GM12892 (cell line): Measurements from ENCODE around the gene HOXD9.

ENCODE experiments used
- POLR2A ChIP-seq: IDR thresholded peaks from 2 replicates; pipeline ENCODE4 v1.6.1; 2011; ENCODE audit warnings: low read depth, low read length, control low read depth
- POLR2AphosphoS5 ChIP-seq: IDR thresholded peaks from 2 replicates; pipeline ENCODE4 v1.6.1; 2011; ENCODE audit warnings: low read depth, low read length, control low read depth

DNA sequence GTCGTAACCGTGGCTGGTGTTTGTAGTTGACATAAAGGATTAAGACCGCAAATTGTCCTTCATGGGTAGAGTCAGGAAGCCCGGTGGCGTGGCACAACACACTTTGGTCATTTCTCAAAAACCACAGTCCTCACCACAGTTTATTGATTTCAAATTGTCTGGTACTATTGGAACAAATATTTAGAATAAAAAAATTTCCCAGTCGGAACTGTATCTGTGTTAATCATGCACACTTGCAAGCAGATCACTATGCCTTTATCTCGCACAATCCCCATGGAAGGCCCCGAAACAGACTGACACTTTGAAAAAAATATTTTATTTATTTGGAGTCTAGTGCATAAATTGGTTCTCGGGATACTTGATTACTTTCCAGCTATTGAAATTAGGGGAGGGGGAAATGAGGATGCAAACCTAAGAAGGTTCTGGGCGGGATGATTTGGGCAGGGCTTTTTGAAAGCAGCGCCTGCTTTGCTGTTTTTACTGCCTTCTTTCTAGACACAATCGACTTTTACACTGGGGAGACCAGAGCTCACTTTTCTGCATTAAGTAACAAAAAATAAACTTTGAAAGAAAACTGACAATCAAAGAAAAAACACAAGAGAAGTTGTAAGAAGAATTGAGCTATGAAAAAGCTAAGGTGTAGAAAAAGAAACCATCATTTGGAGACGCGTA, 50.5 kb downstream of the HOXD9 start:
- TF ChIP-seq POLR2A (no peak), POLR2AphosphoS5 (no peak)
